ENCODE measurements around the gene NUP214.
"Not testable (repeated sequence)": the region's sequence is repeated elsewhere in the genome, so short reads cannot be mapped to it uniquely, and the experiment has no call there.

NUP214 gene

DNA sequence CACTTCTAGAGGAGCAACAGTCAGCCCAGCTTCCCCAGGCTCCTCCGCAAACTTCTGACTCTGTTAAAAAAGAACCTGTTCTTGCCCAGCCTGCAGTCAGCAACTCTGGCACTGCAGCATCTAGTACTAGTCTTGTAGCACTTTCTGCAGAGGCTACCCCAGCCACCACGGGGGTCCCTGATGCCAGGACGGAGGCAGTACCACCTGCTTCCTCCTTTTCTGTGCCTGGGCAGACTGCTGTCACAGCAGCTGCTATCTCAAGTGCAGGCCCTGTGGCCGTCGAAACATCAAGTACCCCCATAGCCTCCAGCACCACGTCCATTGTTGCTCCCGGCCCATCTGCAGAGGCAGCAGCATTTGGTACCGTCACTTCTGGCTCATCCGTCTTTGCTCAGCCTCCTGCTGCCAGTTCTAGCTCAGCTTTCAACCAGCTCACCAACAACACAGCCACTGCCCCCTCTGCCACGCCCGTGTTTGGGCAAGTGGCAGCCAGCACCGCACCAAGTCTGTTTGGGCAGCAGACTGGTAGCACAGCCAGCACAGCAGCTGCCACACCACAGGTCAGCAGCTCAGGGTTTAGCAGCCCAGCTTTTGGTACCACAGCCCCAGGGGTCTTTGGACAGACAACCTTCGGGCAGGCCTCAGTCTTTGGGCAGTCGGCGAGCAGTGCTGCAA, 72.8 kb downstream of the NUP214 start:
- no peak for DNase-seq
- Histone ChIP-seq H3K27me3 (replicated peaks) (no peaks in the 10 kb centered on the region), H3K27ac (no peak overlapping the region), H3K36me3 (replicated peaks) (peaks cover 70% of the 10 kb centered on the region), H3K4me3 (ENCODE audit: low read depth, low read length) (no peak overlapping the region)
- TF ChIP-seq, protein P1, sequence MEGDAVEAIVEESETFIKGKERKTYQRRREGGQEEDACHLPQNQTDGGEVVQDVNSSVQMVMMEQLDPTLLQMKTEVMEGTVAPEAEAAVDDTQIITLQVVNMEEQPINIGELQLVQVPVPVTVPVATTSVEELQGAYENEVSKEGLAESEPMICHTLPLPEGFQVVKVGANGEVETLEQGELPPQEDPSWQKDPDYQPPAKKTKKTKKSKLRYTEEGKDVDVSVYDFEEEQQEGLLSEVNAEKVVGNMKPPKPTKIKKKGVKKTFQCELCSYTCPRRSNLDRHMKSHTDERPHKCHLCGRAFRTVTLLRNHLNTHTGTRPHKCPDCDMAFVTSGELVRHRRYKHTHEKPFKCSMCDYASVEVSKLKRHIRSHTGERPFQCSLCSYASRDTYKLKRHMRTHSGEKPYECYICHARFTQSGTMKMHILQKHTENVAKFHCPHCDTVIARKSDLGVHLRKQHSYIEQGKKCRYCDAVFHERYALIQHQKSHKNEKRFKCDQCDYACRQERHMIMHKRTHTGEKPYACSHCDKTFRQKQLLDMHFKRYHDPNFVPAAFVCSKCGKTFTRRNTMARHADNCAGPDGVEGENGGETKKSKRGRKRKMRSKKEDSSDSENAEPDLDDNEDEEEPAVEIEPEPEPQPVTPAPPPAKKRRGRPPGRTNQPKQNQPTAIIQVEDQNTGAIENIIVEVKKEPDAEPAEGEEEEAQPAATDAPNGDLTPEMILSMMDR (IDR thresholded peaks at IDR 0.05; ENCODE audit: low read depth, low read length, missing control alignments) = no peak
- in situ Hi-C loops (cut with HindIII; ENCODE audit: low pct_ligation_motif_present, low sequenced_read_pairs) = no loop called here

DNA sequence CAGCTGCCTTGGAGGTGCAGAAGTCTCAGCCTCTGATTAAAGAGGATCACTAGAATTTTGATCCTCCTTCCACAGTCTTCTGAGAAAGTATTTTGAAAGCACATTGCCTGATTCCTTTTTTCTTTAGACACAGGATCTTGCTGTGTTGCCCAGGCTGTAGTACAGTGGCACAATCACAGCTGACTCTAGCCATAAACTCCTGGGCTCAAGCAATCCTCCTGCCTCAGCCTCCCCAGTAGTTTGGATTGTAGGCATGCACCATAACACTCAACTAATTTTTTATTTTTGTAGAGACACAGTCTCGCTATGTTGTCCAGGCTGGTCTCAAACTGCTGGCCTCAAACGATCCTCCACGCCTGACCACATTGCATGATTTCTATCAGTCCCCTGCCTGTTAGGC, 76.5 kb downstream of the NUP214 start:
- no peaks in the 10 kb centered on the region for H3K27me3 ChIP-seq (replicated peaks)
- DNase-seq = no peak
- TF ChIP-seq, protein P1 (IDR thresholded peaks at IDR 0.05; ENCODE audit: low read depth, low read length, missing control alignments) = no peak
- no peak overlapping the region for H3K4me3 ChIP-seq (ENCODE audit: low read depth, low read length)
- peaks cover 70% of the 10 kb centered on the region for H3K36me3 ChIP-seq (replicated peaks)
- in situ Hi-C loops (cut with HindIII; ENCODE audit: low pct_ligation_motif_present, low sequenced_read_pairs) = no loop called here
- no peak overlapping the region for H3K27ac ChIP-seq

DNA sequence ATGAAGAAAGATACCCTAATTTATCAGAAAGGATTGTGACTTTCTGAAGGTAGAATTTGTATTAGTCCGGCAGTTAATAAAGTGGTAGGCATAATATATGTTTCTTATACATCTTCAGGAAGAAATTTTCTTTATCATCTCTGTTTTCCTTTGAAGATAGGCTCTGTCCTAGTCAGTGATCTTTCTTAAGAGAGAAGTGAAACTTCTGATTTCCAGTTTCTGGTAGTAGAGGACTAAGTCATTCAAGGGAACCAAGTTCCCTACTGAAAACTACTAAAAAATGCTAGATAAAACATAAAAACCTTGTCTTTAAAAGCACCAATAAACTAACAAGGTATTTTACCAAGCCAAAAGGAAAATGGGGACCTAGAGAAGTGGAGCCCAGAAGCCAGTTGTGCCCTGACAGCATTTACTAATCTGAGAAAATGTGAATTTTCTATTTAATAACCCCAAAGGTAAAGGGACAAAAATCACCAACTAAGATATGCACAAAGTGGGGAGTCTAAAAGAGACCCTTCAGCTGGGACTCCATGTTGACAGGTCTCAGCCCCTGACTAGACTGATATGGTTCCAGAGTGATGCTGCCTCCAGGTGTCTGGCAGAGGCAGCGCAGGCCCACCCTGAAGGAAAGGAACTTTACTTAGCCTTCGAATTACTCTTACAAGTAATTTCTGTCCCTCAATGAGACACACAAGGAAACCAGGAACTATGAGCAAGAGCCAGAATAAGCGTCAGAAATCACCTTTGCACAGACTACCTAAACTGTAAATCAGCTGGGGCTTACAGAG, 78.2 kb downstream of the NUP214 start:
- peaks cover 69% of the 10 kb centered on the region for H3K36me3 ChIP-seq (replicated peaks)
- H3K27ac ChIP-seq = no peak overlapping the region
- H3K27me3 ChIP-seq (replicated peaks) = no peaks in the 10 kb centered on the region
- no peak for DNase-seq
- no peak overlapping the region for H3K4me3 ChIP-seq (ENCODE audit: low read depth, low read length)
- in situ Hi-C loops (cut with HindIII; ENCODE audit: low pct_ligation_motif_present, low sequenced_read_pairs) = no loop called here
- TF ChIP-seq, protein P1 (IDR thresholded peaks at IDR 0.05; ENCODE audit: low read depth, low read length, missing control alignments) = peak; percentile 62

DNA sequence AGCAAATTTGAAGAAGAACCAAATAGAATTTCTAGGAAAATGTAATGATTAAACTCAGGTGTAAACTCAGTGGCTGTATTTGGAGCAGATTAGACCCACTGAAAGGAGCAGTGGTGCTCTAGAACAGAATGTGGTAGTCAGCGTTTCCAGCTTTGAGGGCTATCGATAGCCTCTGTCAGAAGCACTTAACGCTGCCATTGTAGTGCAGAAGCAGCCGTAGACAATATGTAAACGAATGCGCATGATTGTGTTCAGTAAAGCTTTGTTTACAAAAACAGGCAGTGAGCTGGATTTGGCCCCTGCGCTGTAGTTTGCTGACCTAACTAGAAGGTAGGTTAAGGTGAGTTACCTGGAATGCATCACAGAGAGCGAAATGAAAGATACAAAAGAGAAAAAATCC, 78.9 kb downstream of the NUP214 start:
- no peak overlapping the region for H3K4me3 ChIP-seq (ENCODE audit: low read depth, low read length)
- no peak for DNase-seq
- H3K27me3 ChIP-seq (replicated peaks) = no peaks in the 10 kb centered on the region
- H3K36me3 ChIP-seq (replicated peaks) = peaks cover 63% of the 10 kb centered on the region
- no peak overlapping the region for H3K27ac ChIP-seq
- TF ChIP-seq, protein P1 (IDR thresholded peaks at IDR 0.05; ENCODE audit: low read depth, low read length, missing control alignments) = no peak
- in situ Hi-C loops (cut with HindIII; ENCODE audit: low pct_ligation_motif_present, low sequenced_read_pairs) = no loop called here

DNA sequence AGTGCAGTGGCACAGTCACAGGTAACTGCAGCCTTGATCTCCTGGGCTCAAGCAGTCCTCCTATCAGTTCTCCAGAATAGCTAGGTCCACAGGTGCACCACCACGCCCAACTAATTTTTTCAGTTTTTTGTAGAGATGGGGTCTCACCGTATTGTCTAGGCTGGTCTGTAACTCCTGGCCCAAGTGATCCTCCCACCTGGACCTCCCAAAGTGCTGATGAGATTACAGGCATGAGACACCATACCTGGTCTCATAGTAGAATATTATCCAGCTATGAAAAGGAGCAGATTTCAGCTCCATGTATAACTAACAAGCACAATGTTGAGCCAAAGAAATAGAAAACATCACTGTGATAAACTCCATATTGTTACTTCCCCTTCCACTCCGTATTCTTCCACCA, 81.1 kb downstream of the NUP214 start:
- in situ Hi-C loops (cut with HindIII; ENCODE audit: low pct_ligation_motif_present, low sequenced_read_pairs) = no loop called here
- no peak overlapping the region for H3K4me3 ChIP-seq (ENCODE audit: low read depth, low read length)
- TF ChIP-seq, protein P1 (IDR thresholded peaks at IDR 0.05; ENCODE audit: low read depth, low read length, missing control alignments) = no peak
- H3K27ac ChIP-seq = no peak overlapping the region
- H3K27me3 ChIP-seq (replicated peaks) = no peaks in the 10 kb centered on the region
- DNase-seq = no peak
- peaks cover 53% of the 10 kb centered on the region for H3K36me3 ChIP-seq (replicated peaks)

DNA sequence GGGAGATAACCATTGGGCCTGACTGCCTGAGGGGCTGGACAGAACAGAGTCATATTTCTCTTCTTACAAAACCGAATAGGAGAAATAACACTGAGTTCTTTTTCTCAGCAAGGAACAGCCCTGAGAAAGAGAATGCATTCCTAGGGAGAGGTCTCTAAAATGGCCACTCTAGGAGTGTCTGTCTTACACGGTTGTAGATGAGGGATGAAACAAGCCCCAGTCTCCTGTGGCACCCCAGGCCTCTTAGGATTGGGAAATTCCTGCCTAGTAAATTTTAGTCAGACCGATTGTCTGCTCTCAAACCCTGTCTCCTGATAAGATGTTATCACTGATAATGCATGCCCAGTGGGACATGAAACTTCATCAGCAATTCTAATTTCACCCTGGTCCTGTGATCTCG, 86.5 kb downstream of the NUP214 start:
- H3K27me3 ChIP-seq (replicated peaks); H3K4me3 ChIP-seq (ENCODE audit: low read depth, low read length); DNase-seq; H3K27ac ChIP-seq; in situ Hi-C loops (cut with HindIII; ENCODE audit: low pct_ligation_motif_present, low sequenced_read_pairs): not testable (repeated sequence)
- peaks cover 28% of the 10 kb centered on the region for H3K36me3 ChIP-seq (replicated peaks)
